Fibroblast of skin of abdomen (primary cell): ENCODE results near the gene PARK7.
A peak's percentile ranks its signal among the peaks of the same experiment; 100 is the strongest.
"Not testable (repeated sequence)": the region's sequence is repeated elsewhere in the genome, so short reads cannot be mapped to it uniquely, and the experiment has no call there.

Experiments used
- DNase-seq: peaks from one replicate; pipeline ENCODE4 v3.0.0-alpha.2; 2013

Gene PARK7

DNA sequence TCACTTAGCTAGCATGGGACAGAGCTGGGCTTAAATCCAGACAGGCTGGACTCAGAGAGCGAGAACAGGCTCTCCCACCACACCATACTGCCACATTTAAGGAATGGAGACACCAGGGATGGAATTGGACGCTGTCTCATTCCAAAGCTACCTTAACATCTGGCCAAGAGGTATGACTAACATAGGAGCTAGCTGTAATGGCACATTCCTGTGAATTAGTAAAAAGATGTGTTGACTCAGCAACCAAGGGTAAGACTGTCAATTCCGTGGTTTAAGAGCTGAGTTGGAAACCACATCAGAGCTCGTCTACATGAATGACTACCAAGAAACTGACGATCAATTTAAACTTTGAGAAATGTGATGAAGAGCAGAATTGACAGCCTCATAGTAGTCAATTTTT, 12.6 kb upstream of the PARK7 start:
- DNase-seq, result peak; percentile 96

- not testable (repeated sequence) for DNase-seq
Observed at GRCh38 chr1:7952791-7953190, 8.7 kb upstream of the PARK7 start.

- peak; percentile 85 for DNase-seq
Observed at GRCh38 chr1:7953850-7954609, 7.5 kb upstream of the PARK7 start.

GRCh38 chr1:7954683-7955082, 6.8 kb upstream of the PARK7 start:
- DNase-seq, result no peak

DNA sequence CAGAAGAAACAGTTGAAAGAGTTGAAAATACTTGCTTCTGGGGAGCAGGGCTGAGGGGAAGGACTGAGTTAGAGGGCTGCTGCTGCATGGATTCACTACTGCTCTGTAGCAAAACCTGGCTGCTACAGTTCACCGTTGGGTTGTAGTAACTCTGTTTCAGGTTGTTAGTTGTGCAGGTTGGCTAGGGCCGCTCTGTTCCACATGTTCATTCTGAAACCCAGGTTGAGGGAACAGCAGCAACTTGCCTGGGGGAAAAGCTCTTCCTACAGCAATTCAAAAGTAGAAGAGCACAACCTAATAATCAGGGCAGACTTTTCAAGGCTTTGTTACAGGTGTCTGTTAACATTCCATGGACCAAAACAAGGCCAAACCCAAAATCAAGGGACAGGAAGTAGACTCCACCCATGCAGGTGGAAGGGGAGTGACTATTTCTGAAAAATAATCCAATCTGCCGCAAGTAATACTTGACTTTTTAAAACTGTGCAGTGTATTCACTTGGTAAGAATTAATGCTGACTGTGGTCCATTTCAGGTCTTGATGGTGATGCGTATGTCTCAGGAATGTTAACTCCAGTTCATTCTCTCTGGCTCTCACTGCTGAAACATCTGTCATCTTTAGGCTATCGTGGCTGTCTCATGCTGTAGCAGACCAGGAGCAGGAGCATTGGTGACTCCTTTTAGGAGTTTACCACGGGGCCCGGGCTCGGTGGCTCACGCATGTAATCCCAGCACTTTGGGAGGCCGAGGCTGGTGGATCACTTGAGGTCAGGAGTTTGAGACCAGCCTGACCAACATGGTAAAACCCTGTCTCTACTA, 5.1 kb upstream of the PARK7 start:
- peak; percentile 73 for DNase-seq

- DNase-seq, result no peak
Observed at GRCh38 chr1:7960165-7960564, 1.3 kb upstream of the PARK7 start.

DNA sequence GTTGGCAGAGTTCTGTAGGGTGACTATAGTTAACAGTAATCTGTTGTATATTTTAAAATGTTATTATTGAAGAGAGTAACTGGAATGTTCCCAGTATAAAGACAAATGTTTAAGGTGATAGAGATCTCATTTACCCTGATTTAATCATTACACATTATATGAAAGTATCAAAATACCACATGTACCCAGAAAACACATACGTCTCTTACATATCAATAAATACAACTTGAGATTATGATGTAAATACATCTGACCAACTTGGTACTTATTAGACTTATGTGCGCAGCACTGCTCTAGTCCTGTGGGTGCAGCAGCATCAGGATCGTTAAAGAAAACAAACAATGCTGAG, 670 bp upstream of the PARK7 start:
- no peak for DNase-seq

DNA sequence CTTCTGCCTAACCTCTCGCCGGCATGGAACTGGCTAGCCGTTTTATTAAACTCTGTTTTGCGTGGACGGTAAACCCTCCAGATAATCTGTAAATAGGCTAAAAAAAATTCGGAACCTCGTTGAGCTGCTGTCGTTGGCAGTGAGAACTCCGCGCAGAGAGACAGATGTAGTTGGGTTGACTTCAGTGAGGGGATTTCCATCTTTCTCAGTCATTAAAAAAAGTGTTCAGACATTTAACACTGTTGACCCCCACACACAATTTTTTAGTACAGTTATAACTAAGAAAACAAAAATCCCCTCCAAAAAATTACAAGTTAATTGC, 464 bp downstream of the PARK7 start:
- DNase-seq, result no peak

DNA sequence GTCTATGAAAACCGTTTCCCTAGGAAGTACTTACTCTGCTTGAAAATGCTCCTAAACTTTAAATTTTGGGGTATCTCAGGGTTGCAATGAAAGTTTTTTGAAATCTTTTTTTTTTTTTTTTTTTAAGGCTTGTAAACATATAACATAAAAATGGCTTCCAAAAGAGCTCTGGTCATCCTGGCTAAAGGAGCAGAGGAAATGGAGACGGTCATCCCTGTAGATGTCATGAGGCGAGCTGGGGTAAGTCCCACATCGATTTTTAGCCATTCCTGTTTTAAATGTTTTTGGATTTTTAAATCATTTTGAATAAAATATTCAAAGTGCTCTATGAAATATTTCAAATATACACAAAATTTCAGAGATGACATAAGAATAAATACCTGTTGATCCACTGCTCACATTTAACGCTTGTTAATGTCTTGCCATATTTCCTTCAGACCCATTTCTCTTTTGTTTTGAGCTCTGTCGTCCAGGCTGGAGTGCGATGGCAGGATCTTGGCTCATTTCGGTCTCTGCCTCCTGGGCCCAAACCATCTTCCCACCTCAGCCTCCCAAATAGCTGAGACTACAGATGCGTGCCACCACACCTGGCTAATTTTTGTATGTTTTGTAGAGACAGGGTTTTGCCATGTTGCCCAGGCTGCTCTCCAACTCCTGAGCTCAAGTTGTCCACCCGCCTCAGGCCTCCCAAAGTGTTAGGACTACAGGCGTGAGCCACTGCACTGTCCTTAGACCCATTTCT, 1.3 kb downstream of the PARK7 start:
- DNase-seq, result no peak

DNA sequence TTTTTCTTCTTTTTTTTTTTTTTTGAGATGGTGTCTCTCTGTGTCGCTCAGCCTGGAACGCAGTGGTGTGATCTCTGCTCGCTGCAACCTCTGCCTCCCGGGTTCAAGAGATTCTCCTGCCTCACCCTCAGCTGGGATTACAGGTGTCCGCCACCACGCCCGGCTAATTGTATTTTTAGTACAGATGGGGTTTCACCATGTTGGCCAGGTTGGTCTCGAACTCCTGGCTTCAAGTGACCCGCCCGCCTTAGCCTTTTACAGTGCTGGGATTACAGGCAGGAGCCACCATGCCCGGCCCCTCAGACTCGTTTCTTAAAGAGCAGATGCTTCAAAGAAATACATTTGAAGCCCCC, 1.8 kb downstream of the PARK7 start:
- DNase-seq, result not testable (repeated sequence)

GRCh38 chr1:7963841-7964240, 2.3 kb downstream of the PARK7 start:
- not testable (repeated sequence) for DNase-seq

- no peak for DNase-seq
Observed at GRCh38 chr1:7964476-7964875, 3.0 kb downstream of the PARK7 start.

DNA sequence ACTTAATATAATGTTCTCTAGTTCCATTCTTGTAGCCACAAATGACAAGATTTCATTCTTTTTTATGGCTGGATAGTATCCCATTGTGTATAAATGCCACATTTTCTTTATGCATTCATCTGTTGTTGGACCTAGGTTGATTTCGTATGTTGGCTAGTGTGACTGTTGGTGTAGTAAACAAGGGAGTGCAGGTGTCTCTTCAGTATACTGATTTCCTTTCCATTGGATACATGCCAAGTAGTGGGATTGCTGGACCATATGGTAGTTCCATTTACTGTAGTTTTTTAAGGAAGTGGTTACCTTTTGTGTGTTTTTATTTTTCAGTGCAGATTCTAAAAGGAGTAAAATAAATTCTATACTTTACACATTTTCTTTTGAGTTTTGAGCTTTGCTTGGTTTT, 5.7 kb downstream of the PARK7 start:
- no peak for DNase-seq

GRCh38 chr1:7967651-7968050, 6.1 kb downstream of the PARK7 start:
- DNase-seq, result no peak

- DNase-seq, result no peak
Observed at GRCh38 chr1:7970246-7970645, 8.7 kb downstream of the PARK7 start.

DNA sequence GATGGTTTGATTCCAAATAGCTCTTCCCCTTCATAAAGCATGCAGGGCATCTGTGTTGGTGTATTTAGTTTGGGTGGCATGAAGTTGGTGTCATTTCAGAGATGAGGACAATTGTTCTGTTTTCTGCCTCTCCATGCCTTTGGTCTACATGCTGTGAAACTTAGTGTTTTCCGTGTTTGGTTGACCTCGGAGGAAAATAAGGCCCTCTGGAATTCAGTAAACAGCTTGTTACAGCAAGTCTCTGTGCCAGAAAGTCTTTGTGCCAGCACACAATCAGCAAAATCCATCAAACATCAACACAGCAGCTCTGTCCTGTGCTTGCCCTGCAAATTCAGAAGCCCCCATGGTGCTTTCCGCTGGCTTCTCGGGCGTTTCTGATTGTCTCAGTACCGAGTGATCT, 9.5 kb downstream of the PARK7 start:
- no peak for DNase-seq

GRCh38 chr1:7972285-7972684, 10.8 kb downstream of the PARK7 start:
- DNase-seq, result no peak

GRCh38 chr1:7973086-7973485, 11.6 kb downstream of the PARK7 start:
- no peak for DNase-seq

DNA sequence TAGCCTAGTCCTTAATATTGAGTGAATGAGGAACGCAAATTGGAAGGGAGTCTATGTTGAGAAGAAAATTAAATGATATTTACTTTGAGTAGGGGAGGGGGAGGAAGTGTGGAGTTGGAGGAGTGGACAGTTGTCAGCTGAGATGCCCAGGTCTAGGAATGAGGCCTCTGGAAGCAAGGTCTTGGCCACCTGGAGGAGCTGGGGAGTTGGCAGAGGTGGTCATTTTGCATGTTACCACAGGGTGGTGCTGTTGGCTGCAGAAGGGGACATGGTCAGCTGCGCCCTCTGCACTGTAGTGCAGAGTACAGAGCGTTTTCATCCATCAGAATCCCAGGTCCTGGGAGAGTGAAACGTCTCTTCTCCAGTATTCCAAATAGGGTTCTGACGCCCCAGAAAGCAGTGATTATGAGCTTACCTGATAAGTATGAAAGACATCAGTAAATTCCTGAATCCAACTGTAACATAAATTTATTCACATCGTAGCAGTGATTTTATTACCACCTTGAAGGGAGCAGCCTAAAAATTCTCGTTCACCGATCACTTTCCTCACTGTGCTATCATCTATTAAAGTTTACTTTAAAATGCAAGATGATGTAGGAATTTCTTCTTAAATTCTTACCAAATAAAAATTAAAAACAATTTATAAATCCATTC, 13.8 kb downstream of the PARK7 start:
- peak; percentile 56 for DNase-seq

GRCh38 chr1:7980984-7981383, 19.5 kb downstream of the PARK7 start:
- DNase-seq, result no peak

- DNase-seq, result no peak
Observed at GRCh38 chr1:7983086-7983778, 21.7 kb downstream of the PARK7 start.

- no peak for DNase-seq
Observed at GRCh38 chr1:7984811-7985210, 23.3 kb downstream of the PARK7 start.
